HG03558 (cell line): ENCODE data around the gene TTC7B.

Experiments used
- ATAC-seq: cut with Tn5 transposase; IDR thresholded peaks from one replicate; pipeline ENCODE4 v1.9.1; 2021; ENCODE audit warnings: moderate number of reproducible peaks; ENCODE audit not compliant: unreplicated experiment; ENCODE audit errors: extremely low read depth

Gene TTC7B

GRCh38 chr14:90556666-90557450 lies 259.4 kb downstream of the TTC7B start:
- no peak for ATAC-seq

- ATAC-seq: no peak
Measured at GRCh38 chr14:90556012-90556477, 260.2 kb downstream of the TTC7B start.

GRCh38 chr14:90555126-90556011 lies 260.9 kb downstream of the TTC7B start:
- ATAC-seq: no peak

DNA sequence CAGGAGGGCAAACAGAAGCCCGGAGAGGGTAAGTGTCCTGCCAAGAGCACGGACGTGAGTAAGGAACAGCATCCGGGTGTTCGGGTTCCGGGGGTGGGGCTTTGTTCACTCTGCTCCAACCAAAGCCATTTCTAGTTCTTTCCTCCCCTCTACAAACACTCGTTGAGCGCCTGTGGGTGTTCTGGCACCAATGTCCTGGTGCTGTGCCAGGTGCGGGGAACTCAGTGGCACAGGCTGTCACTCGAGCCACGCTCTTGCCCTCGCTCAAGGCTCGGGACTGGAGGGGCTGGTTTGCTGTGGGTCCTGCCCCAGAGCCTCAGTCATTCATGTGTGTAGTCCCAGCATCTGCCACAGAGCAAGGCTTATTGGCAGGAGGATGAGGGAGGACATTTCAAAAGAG lies 261.9 kb downstream of the TTC7B start:
- no peak for ATAC-seq

- no peak for ATAC-seq
Measured at GRCh38 chr14:90553921-90554336, 262.3 kb downstream of the TTC7B start.

- ATAC-seq: no peak
Measured at GRCh38 chr14:90553298-90553920, 262.8 kb downstream of the TTC7B start.

- ATAC-seq: no peak
Measured at GRCh38 chr14:90552465-90553297, 263.5 kb downstream of the TTC7B start.

DNA sequence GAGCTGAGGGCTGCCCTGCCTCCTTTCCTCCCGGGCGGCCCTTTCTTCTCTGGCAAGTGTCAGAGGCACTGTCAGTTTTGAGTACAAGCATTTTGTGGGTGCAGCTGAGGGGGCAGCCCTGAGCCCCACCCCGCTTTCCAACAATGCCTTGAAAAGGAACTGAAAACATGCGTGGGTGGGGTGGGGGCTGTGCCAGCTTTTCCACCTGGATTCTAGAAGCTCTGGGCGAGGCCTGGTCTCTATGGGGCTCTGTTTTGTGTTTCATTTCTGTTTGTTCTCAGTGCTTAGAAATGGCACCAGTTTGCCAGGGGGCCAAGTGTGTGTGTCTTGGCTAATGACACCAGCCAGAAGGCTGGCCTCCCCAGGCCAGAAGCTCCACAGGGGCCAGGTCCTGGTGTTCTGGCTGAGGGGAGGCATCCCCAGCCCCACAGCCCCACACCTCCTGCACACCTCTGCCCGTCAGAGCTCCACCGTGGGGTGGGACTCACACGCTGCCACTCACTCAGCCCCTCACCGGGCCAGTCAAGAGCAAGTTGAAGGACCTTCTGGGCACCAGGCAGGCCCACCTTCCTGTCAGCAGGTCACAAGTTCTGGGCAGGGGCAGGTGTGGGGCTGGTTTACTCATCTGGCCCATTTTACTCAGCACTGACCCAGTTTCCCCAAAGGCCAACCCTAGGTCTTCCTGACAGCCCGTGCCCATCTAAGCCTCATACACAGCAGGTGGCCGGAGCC lies 264.3 kb downstream of the TTC7B start:
- ATAC-seq: no peak

GRCh38 chr14:90551070-90551704 lies 265.0 kb downstream of the TTC7B start:
- no peak for ATAC-seq

GRCh38 chr14:90549794-90550641 lies 266.2 kb downstream of the TTC7B start:
- ATAC-seq: no peak

DNA sequence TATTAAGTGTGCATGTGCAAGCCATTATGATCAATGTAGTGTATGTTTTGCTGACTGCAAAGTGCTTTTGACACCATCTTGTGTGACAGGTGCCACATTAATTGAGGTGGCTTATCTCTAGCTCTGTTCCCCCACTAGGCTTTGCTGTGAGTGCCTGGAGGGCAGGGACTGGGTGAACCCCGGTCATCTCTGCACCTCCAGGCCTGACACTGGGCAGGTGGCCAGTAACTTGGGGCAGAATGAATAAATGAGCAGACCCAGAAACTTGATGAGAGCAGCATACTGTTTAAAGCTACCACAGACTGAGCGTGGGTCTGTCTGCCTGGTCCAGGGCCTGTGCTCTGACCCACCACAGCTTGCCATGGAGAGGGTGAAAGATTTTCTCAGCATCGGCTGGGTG lies 267.8 kb downstream of the TTC7B start:
- ATAC-seq: no peak

DNA sequence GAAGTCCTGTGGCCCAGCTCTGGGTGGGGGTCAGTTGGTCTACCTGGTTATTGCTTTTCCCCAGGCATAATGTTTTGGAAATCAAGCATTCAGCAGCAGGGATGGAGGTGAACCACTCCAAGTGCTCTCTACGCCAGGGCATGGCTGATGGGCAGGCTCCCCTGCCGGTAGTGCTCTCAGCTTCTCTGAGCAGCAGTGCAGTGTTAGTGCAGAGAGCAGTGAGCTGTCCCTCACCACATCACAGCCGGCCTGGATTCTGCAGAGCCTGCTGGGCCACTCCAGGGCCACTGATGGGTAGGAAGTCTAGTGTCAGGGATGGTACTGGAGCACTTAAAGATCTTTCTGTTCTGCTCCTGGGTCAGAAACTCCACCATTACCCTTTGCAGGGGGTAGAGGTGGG lies 268.3 kb downstream of the TTC7B start:
- ATAC-seq: no peak

DNA sequence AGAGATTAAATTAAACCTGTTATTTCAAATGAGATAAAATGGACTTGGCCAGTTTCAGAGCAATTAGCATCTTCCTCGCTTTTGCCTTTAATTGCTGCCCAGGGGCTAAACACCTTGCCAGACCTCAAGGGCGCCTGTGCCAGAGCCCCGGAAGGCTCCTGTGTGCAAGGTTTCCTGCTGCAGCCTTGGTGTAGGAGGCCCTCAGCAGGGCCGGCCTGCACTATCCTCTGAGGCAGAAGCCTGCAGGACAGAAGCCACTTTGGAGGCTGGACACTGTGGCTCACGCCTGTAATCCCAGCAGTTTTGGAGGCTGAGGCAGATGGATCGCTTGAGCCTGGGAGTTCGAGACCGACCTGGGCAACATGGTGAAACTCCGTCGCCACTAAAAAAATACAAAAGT lies 269.0 kb downstream of the TTC7B start:
- no peak for ATAC-seq

- ATAC-seq: no peak
Measured at GRCh38 chr14:90546767-90547166, 269.5 kb downstream of the TTC7B start.

DNA sequence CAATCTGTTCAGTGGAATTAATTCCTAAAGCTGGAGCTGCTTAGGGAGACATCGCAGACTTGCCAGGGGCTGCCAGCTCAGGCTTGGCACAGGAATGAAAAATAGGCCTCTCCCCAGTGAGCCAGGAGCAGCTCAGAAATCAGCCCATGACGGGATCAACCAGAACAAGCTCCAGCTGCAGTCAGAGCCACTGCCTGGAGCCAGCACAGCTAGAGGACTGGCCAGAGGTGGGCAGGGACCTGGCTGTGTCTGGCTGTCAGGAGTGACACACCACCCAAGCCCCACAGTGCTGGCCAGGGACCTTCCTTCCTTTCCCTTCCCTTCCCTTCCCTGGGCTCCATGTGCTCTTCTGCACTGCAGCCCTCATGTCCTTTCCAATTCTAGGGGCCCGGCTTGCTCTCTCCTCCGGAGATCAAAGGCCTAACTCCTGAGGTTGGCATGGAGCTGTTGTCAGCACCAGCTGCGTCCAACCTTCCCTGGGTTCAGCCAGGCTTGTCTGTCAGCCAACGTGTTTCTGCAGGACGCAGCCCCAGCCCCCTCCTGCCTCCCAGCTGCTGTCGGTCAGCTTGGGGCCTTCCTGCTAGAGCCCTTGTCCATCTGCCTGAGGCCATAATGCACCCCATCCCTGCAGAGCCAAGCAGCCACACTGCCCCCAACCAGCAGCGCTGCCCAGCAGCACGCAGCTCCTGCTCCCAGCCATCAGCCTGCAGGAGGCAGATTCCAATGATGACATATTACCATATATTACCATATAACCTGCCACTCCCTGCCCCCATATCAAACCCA lies 270.1 kb downstream of the TTC7B start:
- no peak for ATAC-seq

- no peak for ATAC-seq
Measured at GRCh38 chr14:90545382-90545781, 270.8 kb downstream of the TTC7B start.

- ATAC-seq: no peak
Measured at GRCh38 chr14:90544971-90545370, 271.3 kb downstream of the TTC7B start.
